KMS-11 (cell line): Measurements from ENCODE around the gene PDAP1.
"Not testable (repeated sequence)": the region's sequence is repeated elsewhere in the genome, so short reads cannot be mapped to it uniquely, and the experiment has no call there.

Experiments used
- H2AFZ ChIP-seq: fragments of 200-600 bp; sonication (generic); 2 replicates; pipeline ENCODE4 v1.6.1; 2016; ENCODE audit warnings: antibody characterized with exemption, mixed run types, low read depth
- H3K27ac ChIP-seq: fragments of 200-600 bp; sonication (generic); 2 replicates; pipeline ENCODE4 v1.6.1; 2016; ENCODE audit warnings: mild to moderate bottlenecking, mixed run types
- H3K27me3 ChIP-seq: fragments of 200-600 bp; sonication (generic); 2 replicates; pipeline ENCODE4 v1.6.1; 2017; ENCODE audit warnings: mild to moderate bottlenecking, low read depth, mixed run types, moderate library complexity; ENCODE audit not compliant: insufficient read depth
- H3K36me3 ChIP-seq: fragments of 200-600 bp; sonication (generic); 2 replicates; pipeline ENCODE4 v1.6.1; 2017; ENCODE audit warnings: mild to moderate bottlenecking, mixed run types; ENCODE audit not compliant: insufficient read depth
- H3K4me1 ChIP-seq: fragments of 200-600 bp; sonication (generic); 2 replicates; pipeline ENCODE4 v1.6.1; 2016; ENCODE audit warnings: mild to moderate bottlenecking, low read depth, mixed run types; ENCODE audit not compliant: poor library complexity, severe bottlenecking
- H3K4me2 ChIP-seq: fragments of 200-600 bp; sonication (generic); 2 replicates; pipeline ENCODE4 v1.7.0; 2016; ENCODE audit warnings: mild to moderate bottlenecking, mixed run types
- H3K4me3 ChIP-seq: fragments of 200-600 bp; sonication (generic); IDR thresholded peaks from 2 replicates; pipeline ENCODE4 v1.6.1; 2017; ENCODE audit warnings: low read depth, low read length, mixed read lengths; ENCODE audit not compliant: insufficient read depth
- H3K79me2 ChIP-seq: fragments of 200-600 bp; sonication (generic); 2 replicates; pipeline ENCODE4 v1.6.1; 2016; ENCODE audit warnings: low read depth, mixed run types; ENCODE audit not compliant: insufficient read depth
- H3K9ac ChIP-seq: fragments of 200-600 bp; sonication (generic); 2 replicates; pipeline ENCODE4 v1.6.1; 2016; ENCODE audit warnings: mild to moderate bottlenecking, mixed run types
- H4K20me1 ChIP-seq: fragments of 200-600 bp; sonication (generic); 2 replicates; pipeline ENCODE4 v1.6.1; 2016; ENCODE audit warnings: mild to moderate bottlenecking, mixed run types; ENCODE audit not compliant: insufficient read depth
- TF ChIP-seq, protein P1 (sequence below): fragments of 200-600 bp; sonication (generic); conservative IDR thresholded peaks from 2 replicates; pipeline ENCODE4 v1.6.1; 2017; ENCODE audit warnings: low read depth, mild to moderate bottlenecking, antibody characterized with exemption, low read length, moderate library complexity, mixed read lengths

Gene PDAP1

DNA sequence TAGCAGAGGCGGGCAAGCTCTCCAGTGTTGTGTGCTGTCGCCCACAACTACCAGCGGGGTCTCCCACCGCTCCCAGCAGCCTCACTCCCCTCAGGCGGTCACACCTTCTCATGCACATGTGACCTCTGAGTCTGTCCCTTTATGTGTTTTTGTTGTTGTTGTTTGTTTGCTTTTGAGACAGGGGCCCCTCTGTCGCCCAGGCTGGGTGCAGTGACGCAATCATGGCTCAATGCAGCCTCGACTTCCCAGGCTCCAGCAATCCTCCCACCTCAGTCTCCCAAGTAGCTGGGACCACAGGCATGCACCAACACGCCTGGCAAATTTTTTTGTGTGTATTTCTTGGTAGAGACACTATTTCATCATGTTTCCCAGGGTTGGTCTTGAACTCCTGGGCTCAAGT lies 31.8 kb upstream of the PDAP1 start:
- peaks cover 3% of the 10 kb centered on the region; the same call in 1 of the 2 replicates for H3K36me3 ChIP-seq
- H3K27me3 ChIP-seq, result no peaks in the 10 kb centered on the region
- TF ChIP-seq, protein P1, sequence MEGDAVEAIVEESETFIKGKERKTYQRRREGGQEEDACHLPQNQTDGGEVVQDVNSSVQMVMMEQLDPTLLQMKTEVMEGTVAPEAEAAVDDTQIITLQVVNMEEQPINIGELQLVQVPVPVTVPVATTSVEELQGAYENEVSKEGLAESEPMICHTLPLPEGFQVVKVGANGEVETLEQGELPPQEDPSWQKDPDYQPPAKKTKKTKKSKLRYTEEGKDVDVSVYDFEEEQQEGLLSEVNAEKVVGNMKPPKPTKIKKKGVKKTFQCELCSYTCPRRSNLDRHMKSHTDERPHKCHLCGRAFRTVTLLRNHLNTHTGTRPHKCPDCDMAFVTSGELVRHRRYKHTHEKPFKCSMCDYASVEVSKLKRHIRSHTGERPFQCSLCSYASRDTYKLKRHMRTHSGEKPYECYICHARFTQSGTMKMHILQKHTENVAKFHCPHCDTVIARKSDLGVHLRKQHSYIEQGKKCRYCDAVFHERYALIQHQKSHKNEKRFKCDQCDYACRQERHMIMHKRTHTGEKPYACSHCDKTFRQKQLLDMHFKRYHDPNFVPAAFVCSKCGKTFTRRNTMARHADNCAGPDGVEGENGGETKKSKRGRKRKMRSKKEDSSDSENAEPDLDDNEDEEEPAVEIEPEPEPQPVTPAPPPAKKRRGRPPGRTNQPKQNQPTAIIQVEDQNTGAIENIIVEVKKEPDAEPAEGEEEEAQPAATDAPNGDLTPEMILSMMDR, result no peak
- no peak overlapping the region for H3K9ac ChIP-seq
- peak overlapping the region; percentile 91 for H3K4me2 ChIP-seq
- H4K20me1 ChIP-seq, result peaks cover 9% of the 10 kb centered on the region
- H2AFZ ChIP-seq, result no peak overlapping the region
- H3K27ac ChIP-seq, result no peak overlapping the region
- peaks cover 63% of the 10 kb centered on the region for H3K79me2 ChIP-seq
- no peak overlapping the region for H3K4me3 ChIP-seq
- H3K4me1 ChIP-seq, result peaks cover 18% of the 10 kb centered on the region

DNA sequence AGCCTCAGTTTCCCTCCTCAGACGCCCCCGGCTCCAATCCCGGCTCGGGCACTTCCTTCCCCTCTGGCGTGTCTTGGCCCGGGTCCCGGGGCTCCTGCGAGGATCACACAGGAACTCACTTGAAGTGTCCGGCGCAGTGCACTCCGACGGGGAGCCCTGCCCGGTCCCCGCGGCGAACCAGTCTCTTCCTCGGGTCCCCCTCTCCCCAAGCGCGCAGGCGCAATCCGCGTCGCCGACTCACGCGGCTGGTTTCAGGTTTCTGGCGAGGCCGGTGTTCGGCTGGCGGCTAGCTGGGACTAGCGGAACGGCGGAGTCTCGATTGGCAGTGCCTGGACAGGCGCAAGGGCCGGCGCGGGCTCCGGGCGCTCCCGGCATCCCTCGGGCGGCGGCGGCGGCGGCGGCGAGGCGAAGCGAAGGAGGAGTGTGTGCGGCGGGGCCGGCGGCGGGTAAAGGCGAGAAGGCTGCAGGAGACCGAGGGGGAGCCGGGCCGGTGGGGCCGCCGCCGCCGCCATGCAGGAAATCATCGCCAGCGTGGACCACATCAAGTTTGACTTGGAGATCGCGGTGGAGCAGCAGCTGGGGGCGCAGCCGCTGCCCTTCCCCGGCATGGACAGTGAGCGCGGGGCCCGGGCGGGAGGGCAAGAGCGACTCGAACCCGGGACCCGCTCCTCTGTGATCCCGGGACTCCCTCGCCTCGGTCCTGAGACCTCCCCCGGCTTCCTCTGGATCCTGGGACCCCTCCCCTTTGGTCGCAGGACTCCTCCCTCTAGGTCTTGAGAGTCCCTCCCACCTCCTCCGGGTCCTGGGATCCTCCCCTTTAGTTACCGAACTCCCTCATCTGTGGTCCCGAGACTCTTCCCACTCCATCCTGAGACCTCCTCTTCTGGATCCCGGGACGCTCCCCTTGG lies 30.4 kb upstream of the PDAP1 start, which contains the start of the genes CPSF4 and PTCD1:
Gene CPSF4 (plus strand): TSS at position 371 of the 908 bp plus-strand sequence. CDS start 140 bp downstream, at position 511.
Gene PTCD1 (minus strand): TSS at position 226 of the 908 bp plus-strand sequence. CDS start 3,556 bp downstream, outside the sequence.
- H4K20me1 ChIP-seq, result peaks cover 9% of the 10 kb centered on the region
- H3K4me2 ChIP-seq, result peak within 1 kb of the TSS; percentile 91
- H3K4me1 ChIP-seq, result peaks cover 18% of the 10 kb centered on the region
- H3K79me2 ChIP-seq, result peaks cover 66% of the 10 kb centered on the region
- peak within 1 kb of the TSS; percentile 86 for H3K9ac ChIP-seq
- peaks cover 5% of the 10 kb centered on the region; the same call in 1 of the 2 replicates for H3K36me3 ChIP-seq
- TF ChIP-seq, protein P1, result no peak
- H3K27ac ChIP-seq, result peak within 1 kb of the TSS; percentile 61
- no peaks in the 10 kb centered on the region for H3K27me3 ChIP-seq
- H3K4me3 ChIP-seq, result no peak within 1 kb of the TSS
- peak within 1 kb of the TSS; percentile 89 for H2AFZ ChIP-seq

DNA sequence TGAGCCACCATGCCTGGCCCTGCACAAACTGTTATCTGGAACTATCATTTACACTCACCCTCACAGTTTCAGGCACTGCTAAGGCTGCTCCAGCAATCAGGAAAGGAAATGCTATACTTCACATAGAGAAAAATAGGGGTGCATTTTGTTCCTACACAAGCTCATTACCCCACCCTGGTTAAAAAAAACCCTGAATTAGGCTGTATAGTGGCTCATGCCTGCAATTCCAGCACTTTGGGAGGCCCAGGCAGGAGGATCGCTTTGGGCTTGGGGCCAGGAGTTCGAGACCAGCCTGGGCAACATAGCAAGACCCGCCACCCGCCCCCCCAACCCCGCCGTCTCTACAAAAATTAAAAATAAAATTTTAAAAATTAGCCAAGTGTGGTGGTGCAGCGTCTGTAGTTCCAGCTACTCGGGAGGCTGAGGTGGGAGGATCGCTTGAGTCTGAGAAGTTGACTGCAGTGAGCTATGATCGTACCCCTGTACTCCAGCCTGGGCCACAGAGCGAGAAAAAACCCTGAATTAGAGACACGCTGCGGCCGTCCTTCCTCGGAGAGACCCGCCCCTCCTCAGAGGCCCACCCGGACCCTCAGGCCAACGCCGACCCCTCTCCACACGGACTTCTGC lies 29.7 kb upstream of the PDAP1 start:
- no peaks in the 10 kb centered on the region for H3K27me3 ChIP-seq
- peaks cover 66% of the 10 kb centered on the region for H3K79me2 ChIP-seq
- H3K36me3 ChIP-seq, result peaks cover 6% of the 10 kb centered on the region; the same call in 1 of the 2 replicates
- H3K4me3 ChIP-seq, result no peak overlapping the region
- peak overlapping the region; percentile 86 for H3K9ac ChIP-seq
- peaks cover 9% of the 10 kb centered on the region for H4K20me1 ChIP-seq
- peaks cover 18% of the 10 kb centered on the region for H3K4me1 ChIP-seq
- peak overlapping the region; percentile 61 for H3K27ac ChIP-seq
- H3K4me2 ChIP-seq, result peak overlapping the region; percentile 76
- TF ChIP-seq, protein P1, result no peak
- peak overlapping the region; percentile 89 for H2AFZ ChIP-seq

DNA sequence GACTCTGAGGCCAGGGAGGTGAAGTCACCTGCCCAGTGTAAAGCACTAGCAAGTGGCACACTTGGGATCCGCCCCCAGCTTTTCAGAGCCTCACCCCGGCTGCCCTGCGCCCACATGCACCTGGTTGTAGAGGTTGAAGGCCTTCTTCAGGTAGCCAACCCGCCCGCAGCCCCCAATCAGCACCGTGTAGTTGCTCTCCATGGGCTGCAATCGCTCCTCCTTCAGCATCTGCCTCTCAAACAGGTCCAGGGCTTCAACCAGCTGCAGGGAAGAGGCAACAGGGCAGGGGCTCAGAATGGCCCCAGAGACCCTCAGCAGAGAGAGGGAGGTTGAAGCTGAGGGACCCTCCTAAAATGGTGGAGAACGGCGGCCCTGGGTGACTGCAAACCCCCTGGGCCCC lies 24.8 kb upstream of the PDAP1 start:
- H3K27me3 ChIP-seq, result no peaks in the 10 kb centered on the region
- H3K4me3 ChIP-seq, result no peak overlapping the region
- no peak overlapping the region for H2AFZ ChIP-seq
- H4K20me1 ChIP-seq, result no peaks in the 10 kb centered on the region
- no peak overlapping the region for H3K4me2 ChIP-seq
- no peak overlapping the region for H3K9ac ChIP-seq
- H3K4me1 ChIP-seq, result peaks cover 11% of the 10 kb centered on the region
- H3K36me3 ChIP-seq, result peaks cover 7% of the 10 kb centered on the region; the same call in 1 of the 2 replicates
- TF ChIP-seq, protein P1, result no peak
- H3K79me2 ChIP-seq, result peaks cover 31% of the 10 kb centered on the region
- H3K27ac ChIP-seq, result no peak overlapping the region

DNA sequence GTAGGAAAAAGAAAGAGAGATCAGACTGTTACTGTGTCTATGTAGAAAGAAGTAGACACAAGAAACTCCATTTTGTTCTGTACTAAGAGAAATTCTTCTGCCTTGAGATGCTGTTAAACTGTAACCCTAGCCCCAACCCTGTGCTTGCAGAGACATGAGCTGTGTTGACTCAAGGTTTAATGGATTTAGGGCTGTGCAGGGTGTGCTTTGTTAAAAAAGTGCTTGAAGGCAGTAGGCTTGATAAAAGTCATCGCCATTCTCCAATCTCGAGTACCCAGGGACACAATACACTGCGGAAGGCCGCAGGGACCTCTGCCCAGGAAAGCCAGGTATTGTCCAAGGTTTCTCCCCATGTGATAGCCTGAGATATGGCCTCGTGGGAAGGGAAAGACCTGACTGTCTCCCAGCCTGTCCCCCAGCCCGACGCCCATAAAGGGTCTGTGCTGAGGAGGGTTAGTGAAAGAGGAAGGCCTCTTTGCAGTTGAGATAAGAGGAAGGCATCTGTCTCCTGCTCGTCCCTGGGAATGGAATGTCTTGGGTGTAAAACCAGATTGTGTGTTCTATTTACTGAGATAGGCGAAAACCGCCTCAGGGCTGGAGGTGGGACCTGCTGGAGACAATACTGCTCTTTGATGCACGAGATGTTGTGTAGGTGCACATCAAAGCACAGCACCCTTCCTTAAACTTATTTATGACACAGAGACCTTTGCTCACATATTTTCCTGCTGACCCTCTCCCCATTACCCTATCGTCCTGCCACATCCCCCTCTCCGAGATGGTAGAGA lies 23.6 kb upstream of the PDAP1 start:
- peaks cover 18% of the 10 kb centered on the region for H3K79me2 ChIP-seq
- not testable (repeated sequence) for H4K20me1 ChIP-seq, H3K27ac ChIP-seq, H3K4me3 ChIP-seq, H3K9ac ChIP-seq, H2AFZ ChIP-seq, H3K36me3 ChIP-seq, H3K27me3 ChIP-seq, H3K4me2 ChIP-seq, H3K4me1 ChIP-seq
